K562 (cell line): ENCODE data around the gene C16orf89. TPM values are rescaled to one million over a fixed set of nuclear protein-coding genes. Genes with fewer than 3 reads are reported as not detected.
A peak's percentile ranks its signal among the peaks of the same experiment; 100 is the strongest.

Experiments
- ATAC-seq: fragments of 200-7000 bp; cut with Tn5 transposase; 3 replicates; pipeline ENCODE4 v1.9.1; 2020; ENCODE audit warnings: moderate library complexity
- Bru-seq: library from RNA; stranded (reverse); fragments of 400-500 nt; gene quantifications from one replicate; lab custom pipeline; 2021; lab: Mats Ljungman, UMichigan
- BruChase-seq, 2 experiments: library from RNA; stranded (reverse); fragments of 400-500 nt; gene quantifications; one replicate each; lab custom pipeline; 2021; lab: Mats Ljungman, UMichigan
- BruUV-seq: library from RNA; stranded (reverse); fragments of 400-500 nt; replicated peaks from 2 replicates; lab custom pipeline; 2021; lab: Mats Ljungman, UMichigan
- CTCF ChIA-PET: fragments of 300-600 bp; formaldehyde crosslinking; extraction: SDS; loops from one replicate; lab custom pipeline; 2021; ENCODE audit warnings: low intra/inter-chr PET ratio; lab: Yijun Ruan, JAX
- POLR2A ChIA-PET: fragments of 300-600, 350-650 bp; sonication (Branson Sonifier 250); formaldehyde crosslinking; extraction: SDS; loops from one replicate; lab custom pipeline; 2021; ENCODE audit warnings: antibody characterized with exemption, inconsistent platforms; lab: Yijun Ruan, JAX
- DNase-seq, 4 experiments: peaks; one replicate each; pipeline versions ENCODE4 v3.0.0 to v3.0.0-alpha.2; 2011 to 2018; ENCODE audit warnings: low spot score in 3 of 4, mixed read lengths in 3 of 4; ENCODE audit errors: extremely low read depth in 1 of 4
- FAIRE-seq: peaks from 2 replicates; lab custom pipeline; 2011; peaks lifted over from hg19 to GRCh38; lab: Jason Lieb, UNC
- H2AFZ ChIP-seq: 2 replicates; pipeline ENCODE4 v1.6.0; 2011; ENCODE audit warnings: low read depth, low read length, control low read depth, inconsistent platforms
- H3K27ac ChIP-seq: fragments of 200-600 bp; 3 replicates; pipeline ENCODE4 v1.8.0; 2011; ENCODE audit warnings: low read depth, mild to moderate bottlenecking, control low read depth, inconsistent platforms, low read length, moderate library complexity, mixed read lengths; ENCODE audit errors: extremely low read depth
- H3K27me3 ChIP-seq, 2 experiments: fragments of 300-600 bp in 1 of 2; 2 replicates in 1 of 2; 3 replicates in 1 of 2; pipeline versions ENCODE4 v1.6.0 to v1.8.0; 2011; ENCODE audit warnings: inconsistent platforms in 2 of 2, low read length in 2 of 2, mild to moderate bottlenecking in 1 of 2, mixed read lengths in 1 of 2, moderate library complexity in 1 of 2; ENCODE audit not compliant: control insufficient read depth in 2 of 2, insufficient read depth in 2 of 2
- H3K36me3 ChIP-seq: fragments of 300-600 bp; 3 replicates; pipeline ENCODE4 v1.8.0; 2011; ENCODE audit warnings: mild to moderate bottlenecking, low read length, inconsistent platforms; ENCODE audit not compliant: control insufficient read depth, insufficient read depth
- H3K4me1 ChIP-seq, 2 experiments: fragments of 200-600 bp in 1 of 2; replicated peaks in 1 of 2; 2 replicates in 1 of 2; 3 replicates in 1 of 2; pipeline versions ENCODE4 v1.5.1 to v1.8.0; 2011; ENCODE audit warnings: inconsistent platforms in 2 of 2, low read length in 2 of 2, mild to moderate bottlenecking in 1 of 2, mixed read lengths in 1 of 2, moderate library complexity in 1 of 2; ENCODE audit not compliant: control insufficient read depth in 2 of 2, insufficient read depth in 2 of 2
- H3K4me2 ChIP-seq: 2 replicates; pipeline ENCODE4 v1.6.1; 2011; ENCODE audit warnings: low read length, control low read depth, inconsistent platforms, mixed read lengths; ENCODE audit not compliant: insufficient read depth
- H3K4me3 ChIP-seq: fragments of 200-600 bp; sonication (generic), shearing (Covaris generic); 2 replicates; pipeline ENCODE4 v1.5.1; 2016; ENCODE audit warnings: control low read depth, inconsistent platforms
- H3K79me2 ChIP-seq: fragments of 200-600 bp; 3 replicates; pipeline ENCODE4 v1.8.0; 2011; ENCODE audit warnings: low read length, inconsistent platforms; ENCODE audit not compliant: control insufficient read depth, insufficient read depth
- H3K9ac ChIP-seq, 2 experiments: 2 replicates each; pipeline versions ENCODE4 v1.6.0 to v1.6.1; 2011; ENCODE audit warnings: low read depth in 2 of 2, low read length in 2 of 2, control low read depth in 1 of 2, inconsistent platforms in 1 of 2, mild to moderate bottlenecking in 1 of 2, mixed read lengths in 1 of 2; ENCODE audit not compliant: insufficient read depth in 1 of 2
- H3K9me1 ChIP-seq: one replicate; pipeline ENCODE4 v1.6.0; 2011; ENCODE audit warnings: inconsistent platforms, mild to moderate bottlenecking, low read length, moderate library complexity; ENCODE audit not compliant: control insufficient read depth, insufficient read depth
- H3K9me3 ChIP-seq: replicated peaks from 2 replicates; pipeline ENCODE4 v1.5.1; 2011; ENCODE audit warnings: low read depth, low read length, inconsistent platforms; ENCODE audit not compliant: control insufficient read depth, insufficient read depth
- H4K20me1 ChIP-seq: replicated peaks from 2 replicates; pipeline ENCODE4 v1.6.1; 2011; ENCODE audit warnings: low read length, inconsistent platforms, mixed read lengths; ENCODE audit not compliant: control insufficient read depth, insufficient read depth
- CAMTA2 ChIP-seq: fragments of 250-450 bp; sonication (Bioruptor Pico); conservative IDR thresholded peaks from 2 replicates; pipeline ENCODE4 v1.5.1; 2022
- DNMT1 ChIP-seq: fragments of 450-650 bp; IDR thresholded peaks from 2 replicates; pipeline ENCODE4 v1.6.1; 2016; ENCODE audit warnings: antibody characterized with exemption, mild to moderate bottlenecking
- FIP1L1 ChIP-seq: fragments of 200-400 bp; formaldehyde crosslinking; IDR thresholded peaks from 2 replicates; pipeline ENCODE4 v1.6.1; 2018; ENCODE audit warnings: mild to moderate bottlenecking, low read depth, low read length; ENCODE audit not compliant: poor library complexity, severe bottlenecking
- HNRNPUL1 ChIP-seq: fragments of 200-400 bp; formaldehyde crosslinking; IDR thresholded peaks from 2 replicates; pipeline ENCODE4 v1.6.1; 2017; ENCODE audit warnings: low read length
- KDM4B ChIP-seq, 2 experiments: fragments of 450-650 bp in 1 of 2; sonication (generic) in 1 of 2; IDR thresholded peaks; 2 replicates each; pipeline ENCODE4 v1.6.1; 2016 to 2017; ENCODE audit warnings: borderline replicate concordance in 2 of 2, antibody characterized with exemption in 1 of 2, low read depth in 1 of 2, mild to moderate bottlenecking in 1 of 2
- MAZ ChIP-seq, 2 experiments: fragments of 450-650 bp in 1 of 2; sonication (generic) in 1 of 2; formaldehyde crosslinking; IDR thresholded peaks in 1 of 2; conservative IDR thresholded peaks in 1 of 2; 2 replicates each; pipeline versions ENCODE4 v1.4.0 to v1.5.0; 2020; ENCODE audit warnings: mild to moderate bottlenecking in 1 of 2, missing genetic modification reagents in 1 of 2
- RFX5 ChIP-seq: IDR thresholded peaks from 2 replicates; pipeline ENCODE4 v1.6.1; 2011; ENCODE audit warnings: low read depth, mild to moderate bottlenecking, improper control_type of control experiment, low read length
- ZNF766 ChIP-seq: fragments of 200-800 bp; sonication (Bioruptor generic); conservative IDR thresholded peaks from 2 replicates; pipeline ENCODE4 v1.6.1; 2016; ENCODE audit warnings: missing genetic modification characterization, missing compliant biosample characterization
- WGBS: fragments of 100-300 bp; shearing (Covaris generic); methylation state at CpG from one replicate; pipeline ENCODE4 v1.1.6; 2016; ENCODE audit warnings: low coverage, mixed read lengths; ENCODE audit not compliant: insufficient coverage; ENCODE audit errors: missing lambda C conversion rate; 5-methylcytosine and 5-hydroxymethylcytosine counted together
- in situ Hi-C: fragments of 300-500 bp; cut with MboI; formaldehyde crosslinking; loops from 4 replicates; pipeline ENCODE4 v1.15.0; 2018; ENCODE audit warnings: inconsistent platforms, mixed read lengths
- intact Hi-C: fragments of 100-400 bp; cut with micrococcal nuclease; formaldehyde crosslinking; loops from 2 replicates; pipeline ENCODE4 v1.14.2; 2022
- long read RNA-seq, 3 experiments: library from polyadenylated mRNA in 2 of 3; library from RNA in 1 of 3; unstranded in 2 of 3; stranded (forward) in 1 of 3; transcript quantifications; one replicate each; pipeline ENCODE4 v2.0.0, GENCODE V29; 2019 to 2022
- polyA minus RNA-seq, 3 experiments: library from RNA; depleted of rRNA, polyadenylated mRNA; stranded (reverse); fragments of >200 nt; gene quantifications; 2 replicates each; pipeline ENCODE4 v1.2.3, GENCODE V29; 2011
- polyA plus RNA-seq, 8 experiments: library from polyadenylated mRNA; depleted of rRNA in 4 of 8; stranded (reverse) in 5 of 8; unstranded in 3 of 8; fragments of >200 nt; fragmentation: Nextera tagmentation in 2 of 8; fragmentation: Illumina TruSeq in 1 of 8; extraction: Ambion mirVana in 2 of 8; extraction: Trizol in 1 of 8; gene quantifications; 2 replicates each; pipeline versions ENCODE4 v1.2.1 to v1.2.3, GENCODE V29; 2011 to 2014; ENCODE audit warnings: inconsistent platforms in 1 of 8, missing spikeins in 1 of 8
- total RNA-seq, 7 experiments: library from RNA; depleted of rRNA in 6 of 7; stranded (reverse); fragments of >200 nt in 6 of 7; fragmentation: Illumina TruSeq in 2 of 7; extraction: Trizol in 2 of 7; gene quantifications; 2 replicates each; pipeline versions ENCODE4 v1.2.1 to v1.2.3, GENCODE V29; 2011 to 2021; ENCODE audit warnings: low replicate concordance in 1 of 7
- TF ChIP-seq, protein P1 (sequence below): sonication (generic); formaldehyde crosslinking; IDR thresholded peaks from 2 replicates; pipeline ENCODE4 v1.9.0; 2022; ENCODE audit warnings: mild to moderate bottlenecking, missing genetic modification reagents
- TF ChIP-seq, protein P2 (sequence below): fragments of 450-650 bp; conservative IDR thresholded peaks from 2 replicates; pipeline ENCODE4 v1.6.1; 2016; ENCODE audit warnings: missing genetic modification characterization, low read depth, mild to moderate bottlenecking, control low read depth, missing compliant biosample characterization
- TF ChIP-seq, protein P3 (sequence below): fragments of 250-450 bp; sonication (Bioruptor Pico); IDR thresholded peaks from 2 replicates; pipeline ENCODE4 v1.4.0; 2020; ENCODE audit warnings: mild to moderate bottlenecking, moderate library complexity

C16orf89 gene, protein sequence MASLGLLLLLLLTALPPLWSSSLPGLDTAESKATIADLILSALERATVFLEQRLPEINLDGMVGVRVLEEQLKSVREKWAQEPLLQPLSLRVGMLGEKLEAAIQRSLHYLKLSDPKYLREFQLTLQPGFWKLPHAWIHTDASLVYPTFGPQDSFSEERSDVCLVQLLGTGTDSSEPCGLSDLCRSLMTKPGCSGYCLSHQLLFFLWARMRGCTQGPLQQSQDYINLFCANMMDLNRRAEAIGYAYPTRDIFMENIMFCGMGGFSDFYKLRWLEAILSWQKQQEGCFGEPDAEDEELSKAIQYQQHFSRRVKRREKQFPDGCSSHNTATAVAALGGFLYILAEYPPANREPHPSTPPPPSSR
- total RNA-seq (2011; cell fraction: chromatin; rRNA removed; ENCODE audit: low replicate concordance) = not detected in 2 replicates
- not detected in 2 replicates for total RNA-seq (2011; cell fraction: nucleolus; rRNA removed)
- not detected in 2 replicates for total RNA-seq (2011; cell fraction: nucleoplasm; rRNA removed)
- total RNA-seq (2014; rRNA removed) (not detected in 2 replicates), total RNA-seq (2014; rRNA removed; fragmentation: Illumina TruSeq; extraction: Trizol) (not detected in 2 replicates), total RNA-seq (2015; rRNA removed; fragmentation: Illumina TruSeq; extraction: Trizol) (not detected in 2 replicates), total RNA-seq (2021) (not detected in 2 replicates), polyA plus RNA-seq (2011; rRNA removed) (not detected in 2 replicates), polyA plus RNA-seq (2014; fragmentation: Illumina TruSeq; extraction: Trizol) (not detected in 2 replicates), polyA plus RNA-seq (2014; fragmentation: Nextera tagmentation; extraction: Ambion mirVana) (not detected), polyA plus RNA-seq (2014; rRNA removed) (not detected in 2 replicates), polyA minus RNA-seq (2011; rRNA and poly(A)+ RNA removed) (not detected in 2 replicates), Bru-seq, nascent RNA (not detected), BruChase-seq, experiment 1, labeled RNA remaining after a 2-hour chase (percentile 5 among the genes with signal in this experiment), BruChase-seq, experiment 2, labeled RNA remaining after a 6-hour chase (not detected)
- not detected in 2 replicates for polyA plus RNA-seq (2011; cell fraction: cytosol; rRNA removed)
- polyA plus RNA-seq (2011; cell fraction: nucleus; rRNA removed) = not detected in 2 replicates
- polyA plus RNA-seq (2012) = not detected in 2 replicates
- polyA minus RNA-seq (2011; cell fraction: cytosol; rRNA and poly(A)+ RNA removed) = not detected in 2 replicates
- polyA minus RNA-seq (2011; cell fraction: nucleus; rRNA and poly(A)+ RNA removed) = not detected in 2 replicates
- long read RNA-seq, experiment 1 = 0 reads
- long read RNA-seq, experiment 2 = 0 reads
- long read RNA-seq, experiment 3 = 0 reads

DNA sequence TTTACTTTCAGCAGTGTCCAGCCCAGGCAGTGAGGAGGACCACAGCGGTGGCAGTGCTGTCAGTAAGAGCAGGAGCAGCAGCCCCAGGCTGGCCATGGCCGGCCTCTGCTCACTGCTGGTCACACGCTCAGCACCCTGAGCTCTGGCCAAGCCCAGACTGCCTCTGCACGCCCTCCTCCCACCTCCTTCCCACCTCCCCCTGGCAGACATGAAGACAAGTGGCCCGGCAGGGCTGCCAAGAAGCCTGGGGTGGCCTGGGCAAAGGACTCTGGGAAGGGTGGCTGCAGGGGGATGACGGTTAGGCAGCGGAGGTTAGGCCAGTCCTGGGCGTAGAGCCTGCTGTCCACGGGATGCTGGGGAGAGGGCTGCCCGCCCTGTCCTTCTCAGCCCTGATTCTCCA is at the start of gene C16orf89:
TSS of gene C16orf89 (minus strand) at position 144 of the 400 bp plus-strand sequence. CDS start at position 96, 48 bp downstream.
- H3K27me3 ChIP-seq = peaks cover 36 to 52% of the 10 kb centered on the region in 2 experiments; a peak in 4 of 5 replicates
- POLR2A ChIA-PET = interaction anchor here (0.6 to 1.0 kb wide), 4 partner anchors 9 to 297 kb away, joined by 3 to 4 read pairs (median 4); no protein-coding TSS in a partner anchor
- WGBS = 3% methylated on average over 10 of the region's 10 CpGs
- no peaks in the 10 kb centered on the region for H3K9me1 ChIP-seq
- no peaks in the 10 kb centered on the region for H3K79me2 ChIP-seq
- peaks cover 2% of the 10 kb centered on the region; the same call in 1 of the 2 replicates for H3K9me3 ChIP-seq
- H2AFZ ChIP-seq = no peak within 1 kb of the TSS
- H3K4me2 ChIP-seq = no peak within 1 kb of the TSS
- BruUV-seq = no TSS peak
- H3K4me1 ChIP-seq = peaks cover 0 to 5% of the 10 kb centered on the region in 2 experiments; a peak in 2 of 5 replicates
- DNase-seq = no peak
- peak within 1 kb of the TSS in 1 of 2 experiments; percentile 76; a peak in 2 of 4 replicates for H3K9ac ChIP-seq
- FAIRE-seq = no peak
- no peaks in the 10 kb centered on the region for H3K36me3 ChIP-seq
- no peak within 1 kb of the TSS for H3K27ac ChIP-seq
- intact Hi-C loops = no loop called here
- peak; percentile 42; the same call in 1 of the 3 replicates for ATAC-seq
- in situ Hi-C loops = no loop called here
- CTCF ChIA-PET = no interaction called here
- H3K4me3 ChIP-seq = no peak within 1 kb of the TSS
- H4K20me1 ChIP-seq = 0 out of 2 replicates have a peak, but pooled peaks cover 4% of the 10 kb centered on the region
- TF ChIP-seq FIP1L1 = no peak
- TF ChIP-seq, protein P1, sequence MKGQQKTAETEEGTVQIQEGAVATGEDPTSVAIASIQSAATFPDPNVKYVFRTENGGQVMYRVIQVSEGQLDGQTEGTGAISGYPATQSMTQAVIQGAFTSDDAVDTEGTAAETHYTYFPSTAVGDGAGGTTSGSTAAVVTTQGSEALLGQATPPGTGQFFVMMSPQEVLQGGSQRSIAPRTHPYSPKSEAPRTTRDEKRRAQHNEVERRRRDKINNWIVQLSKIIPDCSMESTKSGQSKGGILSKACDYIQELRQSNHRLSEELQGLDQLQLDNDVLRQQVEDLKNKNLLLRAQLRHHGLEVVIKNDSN (CRISPR knock-in tag) = no peak
- TF ChIP-seq, protein P2, sequence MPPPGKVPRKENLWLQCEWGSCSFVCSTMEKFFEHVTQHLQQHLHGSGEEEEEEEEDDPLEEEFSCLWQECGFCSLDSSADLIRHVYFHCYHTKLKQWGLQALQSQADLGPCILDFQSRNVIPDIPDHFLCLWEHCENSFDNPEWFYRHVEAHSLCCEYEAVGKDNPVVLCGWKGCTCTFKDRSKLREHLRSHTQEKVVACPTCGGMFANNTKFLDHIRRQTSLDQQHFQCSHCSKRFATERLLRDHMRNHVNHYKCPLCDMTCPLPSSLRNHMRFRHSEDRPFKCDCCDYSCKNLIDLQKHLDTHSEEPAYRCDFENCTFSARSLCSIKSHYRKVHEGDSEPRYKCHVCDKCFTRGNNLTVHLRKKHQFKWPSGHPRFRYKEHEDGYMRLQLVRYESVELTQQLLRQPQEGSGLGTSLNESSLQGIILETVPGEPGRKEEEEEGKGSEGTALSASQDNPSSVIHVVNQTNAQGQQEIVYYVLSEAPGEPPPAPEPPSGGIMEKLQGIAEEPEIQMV (tag) = no peak
- no peak for TF ChIP-seq HNRNPUL1
- TF ChIP-seq, protein P3, sequence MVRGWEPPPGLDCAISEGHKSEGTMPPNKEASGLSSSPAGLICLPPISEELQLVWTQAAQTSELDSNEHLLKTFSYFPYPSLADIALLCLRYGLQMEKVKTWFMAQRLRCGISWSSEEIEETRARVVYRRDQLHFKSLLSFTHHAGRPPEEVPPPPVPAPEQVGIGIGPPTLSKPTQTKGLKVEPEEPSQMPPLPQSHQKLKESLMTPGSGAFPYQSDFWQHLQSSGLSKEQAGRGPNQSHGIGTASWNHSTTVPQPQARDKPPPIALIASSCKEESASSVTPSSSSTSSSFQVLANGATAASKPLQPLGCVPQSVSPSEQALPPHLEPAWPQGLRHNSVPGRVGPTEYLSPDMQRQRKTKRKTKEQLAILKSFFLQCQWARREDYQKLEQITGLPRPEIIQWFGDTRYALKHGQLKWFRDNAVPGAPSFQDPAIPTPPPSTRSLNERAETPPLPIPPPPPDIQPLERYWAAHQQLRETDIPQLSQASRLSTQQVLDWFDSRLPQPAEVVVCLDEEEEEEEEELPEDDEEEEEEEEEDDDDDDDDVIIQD (CRISPR knock-in tag) = no peak
- no peak for TF ChIP-seq MAZ (CRISPR knock-in tag; conservative IDR thresholded peaks at IDR 0.05 in 1 of 2, IDR thresholded peaks at IDR 0.05 in 1 of 2)
- TF ChIP-seq DNMT1 = no peak
- TF ChIP-seq CAMTA2 (CRISPR knock-in tag) = no peak
- TF ChIP-seq RFX5 = no peak
- TF ChIP-seq ZNF766 (CRISPR knock-in tag) = no peak
- TF ChIP-seq KDM4B (IDR thresholded peaks at IDR 0.05; ENCODE audit: borderline replicate concordance in 2 of 2, low read depth in 1 of 2) = no peak
